ENCODE data around the gene LMO4. TPM values are rescaled to one million over a fixed set of nuclear protein-coding genes. Genes with fewer than 3 reads are reported as not detected.

The LMO4 gene
- total and polyA plus RNA-seq, 2 of the 13 experiments (the other 11 are each of a cell fraction or from before 2014, with no cell fraction given): 19.3 to 49.9 TPM

DNA sequence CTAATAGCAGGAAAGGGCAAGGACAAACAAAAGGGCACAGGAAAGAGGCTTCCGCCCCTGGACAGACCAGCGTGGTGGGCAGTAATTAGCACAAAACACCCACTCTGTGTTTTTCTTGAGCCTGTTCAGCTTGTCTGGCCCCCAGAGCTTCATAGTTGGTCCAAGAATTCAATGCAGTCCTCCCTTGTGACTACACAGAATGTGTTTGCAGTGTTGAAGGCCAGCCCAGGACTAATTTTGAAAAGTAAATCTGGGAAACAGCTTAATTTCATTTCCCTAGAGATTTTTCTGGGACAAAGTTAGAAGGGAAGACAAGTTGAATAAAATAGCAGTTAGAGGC, 49.2 kb upstream of the LMO4 start (continued):
- TF ChIP-seq ZFP36L1 (CRISPR knock-in tag; IDR thresholded peaks at IDR 0.05) (no peak), NCOA1 (CRISPR knock-in tag; IDR thresholded peaks at IDR 0.05) (no peak), REL (CRISPR knock-in tag; conservative IDR thresholded peaks at IDR 0.05) (no peak), SALL2 (CRISPR knock-in tag; IDR thresholded peaks at IDR 0.05) (no peak), HCFC1 (IDR thresholded peaks at IDR 0.05; ENCODE audit: low read depth, low read length) (no peak)
- TF ChIP-seq, protein P1, sequence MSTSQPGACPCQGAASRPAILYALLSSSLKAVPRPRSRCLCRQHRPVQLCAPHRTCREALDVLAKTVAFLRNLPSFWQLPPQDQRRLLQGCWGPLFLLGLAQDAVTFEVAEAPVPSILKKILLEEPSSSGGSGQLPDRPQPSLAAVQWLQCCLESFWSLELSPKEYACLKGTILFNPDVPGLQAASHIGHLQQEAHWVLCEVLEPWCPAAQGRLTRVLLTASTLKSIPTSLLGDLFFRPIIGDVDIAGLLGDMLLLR (CRISPR knock-in tag; IDR thresholded peaks at IDR 0.05): no peak
- TF ChIP-seq, protein P2, sequence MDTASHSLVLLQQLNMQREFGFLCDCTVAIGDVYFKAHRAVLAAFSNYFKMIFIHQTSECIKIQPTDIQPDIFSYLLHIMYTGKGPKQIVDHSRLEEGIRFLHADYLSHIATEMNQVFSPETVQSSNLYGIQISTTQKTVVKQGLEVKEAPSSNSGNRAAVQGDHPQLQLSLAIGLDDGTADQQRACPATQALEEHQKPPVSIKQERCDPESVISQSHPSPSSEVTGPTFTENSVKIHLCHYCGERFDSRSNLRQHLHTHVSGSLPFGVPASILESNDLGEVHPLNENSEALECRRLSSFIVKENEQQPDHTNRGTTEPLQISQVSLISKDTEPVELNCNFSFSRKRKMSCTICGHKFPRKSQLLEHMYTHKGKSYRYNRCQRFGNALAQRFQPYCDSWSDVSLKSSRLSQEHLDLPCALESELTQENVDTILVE (CRISPR knock-in tag; IDR thresholded peaks at IDR 0.05): no peak

DNA sequence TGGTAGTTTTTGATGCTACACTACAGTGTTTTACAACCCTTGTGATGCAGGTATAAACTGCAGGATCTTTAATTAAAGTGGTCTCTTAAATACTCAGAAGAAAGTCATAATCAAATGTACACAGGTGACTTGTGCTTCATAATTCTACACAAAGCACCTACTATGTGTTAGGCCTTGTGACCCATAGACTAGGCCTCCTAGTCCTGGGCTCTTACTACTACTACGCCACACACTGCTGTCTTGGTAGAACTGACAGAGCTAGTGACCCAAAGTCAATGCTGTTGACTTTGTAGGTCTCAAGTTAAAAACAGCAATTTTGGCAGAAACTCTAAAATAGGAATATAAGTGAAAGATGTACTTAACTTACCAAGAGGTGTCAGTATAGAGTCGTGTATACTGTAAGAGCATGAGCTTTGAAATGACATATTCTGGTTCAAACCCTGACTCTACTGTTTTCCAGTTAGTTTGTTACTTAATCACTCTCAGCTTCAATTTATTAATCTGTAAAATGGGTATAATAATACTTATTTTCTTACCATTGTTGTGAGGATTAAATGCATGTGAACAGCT, 48.6 kb upstream of the LMO4 start:
- no peaks in the 10 kb centered on the region for H3K4me1 ChIP-seq (ENCODE audit: insufficient read depth, low read length)
- TF ChIP-seq, protein P3, sequence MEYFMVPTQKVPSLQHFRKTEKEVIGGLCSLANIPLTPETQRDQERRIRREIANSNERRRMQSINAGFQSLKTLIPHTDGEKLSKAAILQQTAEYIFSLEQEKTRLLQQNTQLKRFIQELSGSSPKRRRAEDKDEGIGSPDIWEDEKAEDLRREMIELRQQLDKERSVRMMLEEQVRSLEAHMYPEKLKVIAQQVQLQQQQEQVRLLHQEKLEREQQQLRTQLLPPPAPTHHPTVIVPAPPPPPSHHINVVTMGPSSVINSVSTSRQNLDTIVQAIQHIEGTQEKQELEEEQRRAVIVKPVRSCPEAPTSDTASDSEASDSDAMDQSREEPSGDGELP (IDR thresholded peaks at IDR 0.05; ENCODE audit: borderline replicate concordance, low read depth): no peak
- TF ChIP-seq ZKSCAN1 (IDR thresholded peaks at IDR 0.05; ENCODE audit: low read length): peak; percentile 83
- H3K27ac ChIP-seq (ENCODE audit: extremely low read length, insufficient read depth, low read length): no peak overlapping the region
- H2AFZ ChIP-seq (ENCODE audit: low read length): no peak overlapping the region
- ChIA-PET POLR2A (no interaction called here), CTCF (ENCODE audit: low intra/inter-chr PET ratio, low total read pairs) (no interaction called here)
- peak; percentile 8 for FAIRE-seq
- intact Hi-C loops (cut with micrococcal nuclease; ENCODE audit: unreplicated experiment): no loop called here
- in situ Hi-C loops (cut with HindIII; ENCODE audit: extremely low pct_ligation_motif_present, low pct_unique_long_range_greater_than_20kb): no loop called here
- H3K27me3 ChIP-seq (ENCODE audit: control insufficient read depth in 1 of 2, insufficient read depth in 2 of 2, low read length in 2 of 2): peaks cover 0 to 1% of the 10 kb centered on the region in 2 experiments; a peak in 1 of 5 replicates
- no peak for ATAC-seq
- H3K9ac ChIP-seq (ENCODE audit: insufficient read depth, low read depth, low read length): no peak overlapping the region
- 44% methylated on average over 2 of the region's 2 CpGs for WGBS (ENCODE audit: low lambda C conversion rate)
- BruUV-seq (replicated peaks): no TSS peak
- DNase-seq (ENCODE audit: low spot score): no peak
- H3K4me3 ChIP-seq (replicated peaks in 1 of 3; ENCODE audit: insufficient read depth in 1 of 3, low read depth in 2 of 3, low read length in 3 of 3): no peak overlapping the region
- H3K36me3 ChIP-seq (replicated peaks in 1 of 2; ENCODE audit: control insufficient read depth in 1 of 2, insufficient read depth in 2 of 2, low read length in 2 of 2): no peaks in the 10 kb centered on the region
- no peaks in the 10 kb centered on the region for H3K79me2 ChIP-seq (ENCODE audit: insufficient read depth, low read length)
- H3K4me2 ChIP-seq (ENCODE audit: low read depth, low read length): no peak overlapping the region
- H4K20me1 ChIP-seq (ENCODE audit: insufficient read depth, low read length): no peaks in the 10 kb centered on the region
- H3K9me3 ChIP-seq (ENCODE audit: low read length): no peaks in the 10 kb centered on the region
